HEK293 (cell line): Measurements from ENCODE around the gene RAVER2.

Experiments used
- ELK4 ChIP-seq: IDR thresholded peaks from 2 replicates; pipeline ENCODE4 v1.6.1; 2011; ENCODE audit warnings: mild to moderate bottlenecking, low read depth, low read length, borderline replicate concordance
- FEZF1 ChIP-seq: fragments of 450-650 bp; formaldehyde crosslinking; IDR thresholded peaks from 2 replicates; pipeline ENCODE4 v1.5.1; 2016; ENCODE audit warnings: missing biosample characterization, missing genetic modification characterization
- KLF10 ChIP-seq: fragments of 450-650 bp; IDR thresholded peaks from 2 replicates; pipeline ENCODE4 v1.5.1; 2018; ENCODE audit warnings: missing biosample characterization, mild to moderate bottlenecking, missing genetic modification characterization
- KLF8 ChIP-seq: fragments of 450-650 bp; formaldehyde crosslinking; IDR thresholded peaks from 2 replicates; pipeline ENCODE4 v1.5.1; 2016; ENCODE audit warnings: missing biosample characterization, missing genetic modification characterization
- PRDM1 ChIP-seq: fragments of 450-650 bp; formaldehyde crosslinking; IDR thresholded peaks from 2 replicates; pipeline ENCODE4; 2016; ENCODE audit warnings: missing biosample characterization, missing genetic modification characterization
- REST ChIP-seq: fragments of 450-650 bp; formaldehyde crosslinking; IDR thresholded peaks from 2 replicates; pipeline ENCODE4 v1.5.1; 2016; ENCODE audit warnings: missing biosample characterization, missing genetic modification characterization
- SP7 ChIP-seq: fragments of 450-650 bp; formaldehyde crosslinking; IDR thresholded peaks from 2 replicates; pipeline ENCODE4 v1.5.1; 2016; ENCODE audit warnings: missing biosample characterization, missing genetic modification characterization
- TRIM28 ChIP-seq: IDR thresholded peaks from 2 replicates; pipeline ENCODE4 v1.6.1; 2011; ENCODE audit warnings: low read length, control low read depth, borderline replicate concordance
- WT1 ChIP-seq: fragments of 450-650 bp; formaldehyde crosslinking; IDR thresholded peaks from 2 replicates; pipeline ENCODE4 v1.5.1; 2016; ENCODE audit warnings: missing biosample characterization, missing genetic modification characterization
- YY1 ChIP-seq: fragments of 450-650 bp; formaldehyde crosslinking; IDR thresholded peaks from 2 replicates; pipeline ENCODE4 v1.5.1; 2018; ENCODE audit warnings: missing biosample characterization, missing genetic modification characterization
- ZBTB11 ChIP-seq: fragments of 450-650 bp; formaldehyde crosslinking; conservative IDR thresholded peaks from 2 replicates; pipeline ENCODE4 v1.5.1; 2016; ENCODE audit warnings: low read depth, missing biosample characterization, missing genetic modification characterization
- ZBTB44 ChIP-seq: fragments of 450-650 bp; IDR thresholded peaks from 2 replicates; pipeline ENCODE4 v1.5.1; 2018; ENCODE audit warnings: missing biosample characterization, mild to moderate bottlenecking, missing genetic modification characterization
- ZEB2 ChIP-seq: fragments of 450-650 bp; formaldehyde crosslinking; IDR thresholded peaks from 2 replicates; pipeline ENCODE4 v1.5.1; 2016; ENCODE audit warnings: missing biosample characterization, missing genetic modification characterization
- ZIC2 ChIP-seq: fragments of 450-650 bp; formaldehyde crosslinking; IDR thresholded peaks from 2 replicates; pipeline ENCODE4 v1.5.1; 2016; ENCODE audit warnings: missing biosample characterization, missing genetic modification characterization
- ZNF112 ChIP-seq: fragments of 450-650 bp; formaldehyde crosslinking; IDR thresholded peaks from 2 replicates; pipeline ENCODE4 v1.5.0; 2017; ENCODE audit warnings: missing biosample characterization, missing genetic modification characterization
- ZNF138 ChIP-seq: fragments of 450-650 bp; formaldehyde crosslinking; IDR thresholded peaks from 2 replicates; pipeline ENCODE4 v1.5.1; 2016; ENCODE audit warnings: missing biosample characterization, missing genetic modification characterization, borderline replicate concordance
- ZNF157 ChIP-seq: fragments of 450-650 bp; formaldehyde crosslinking; IDR thresholded peaks from 2 replicates; pipeline ENCODE4 v1.5.1; 2016; ENCODE audit warnings: missing biosample characterization, missing genetic modification characterization
- ZNF169 ChIP-seq: fragments of 450-650 bp; formaldehyde crosslinking; IDR thresholded peaks from 2 replicates; pipeline ENCODE4 v1.5.1; 2016; ENCODE audit warnings: missing biosample characterization, missing genetic modification characterization
- ZNF175 ChIP-seq: fragments of 450-650 bp; formaldehyde crosslinking; IDR thresholded peaks from 2 replicates; pipeline ENCODE4 v1.5.1; 2016; ENCODE audit warnings: missing biosample characterization, missing genetic modification characterization
- ZNF221 ChIP-seq: fragments of 450-650 bp; formaldehyde crosslinking; IDR thresholded peaks from 2 replicates; pipeline ENCODE4 v1.5.1; 2017; ENCODE audit warnings: missing biosample characterization, missing genetic modification characterization, borderline replicate concordance
- ZNF24 ChIP-seq: fragments of 450-650 bp; formaldehyde crosslinking; IDR thresholded peaks from 2 replicates; pipeline ENCODE4 v1.5.1; 2016; ENCODE audit warnings: missing biosample characterization, missing genetic modification characterization
- ZNF335 ChIP-seq: fragments of 450-650 bp; formaldehyde crosslinking; conservative IDR thresholded peaks from 2 replicates; pipeline ENCODE4 v1.5.1; 2016; ENCODE audit warnings: missing biosample characterization, missing genetic modification characterization
- ZNF501 ChIP-seq: fragments of 450-650 bp; formaldehyde crosslinking; IDR thresholded peaks from 2 replicates; pipeline ENCODE4 v1.5.1; 2016; ENCODE audit warnings: missing biosample characterization, missing genetic modification characterization
- ZNF549 ChIP-seq: fragments of 450-650 bp; IDR thresholded peaks from 2 replicates; pipeline ENCODE4 v1.5.1; 2018; ENCODE audit warnings: missing biosample characterization, missing genetic modification characterization, mild to moderate bottlenecking, inconsistent platforms, moderate library complexity
- ZNF626 ChIP-seq: fragments of 450-650 bp; sonication (Bioruptor Pico); formaldehyde crosslinking; IDR thresholded peaks from 2 replicates; pipeline ENCODE4 v1.5.1; 2018; ENCODE audit warnings: missing biosample characterization, missing genetic modification characterization, inconsistent platforms
- ZNF639 ChIP-seq: fragments of 450-650 bp; formaldehyde crosslinking; IDR thresholded peaks from 2 replicates; pipeline ENCODE4 v1.5.1; 2016; ENCODE audit warnings: missing biosample characterization, missing genetic modification characterization
- ZNF658 ChIP-seq: fragments of 450-650 bp; formaldehyde crosslinking; IDR thresholded peaks from 2 replicates; pipeline ENCODE4; 2016; ENCODE audit warnings: missing biosample characterization, missing genetic modification characterization
- ZNF664 ChIP-seq: fragments of 450-650 bp; formaldehyde crosslinking; IDR thresholded peaks from 2 replicates; pipeline ENCODE4 v1.5.1; 2016; ENCODE audit warnings: missing biosample characterization, missing genetic modification characterization
- ZNF837 ChIP-seq: fragments of 450-650 bp; formaldehyde crosslinking; IDR thresholded peaks from 2 replicates; pipeline ENCODE4 v1.5.1; 2016; ENCODE audit warnings: missing biosample characterization, missing genetic modification characterization
- ZSCAN30 ChIP-seq: fragments of 450-650 bp; IDR thresholded peaks from 2 replicates; pipeline ENCODE4 v1.5.1; 2018; ENCODE audit warnings: missing biosample characterization, mild to moderate bottlenecking, missing genetic modification characterization, moderate library complexity

RAVER2 gene

GRCh38 chr1:64823691-64824476, 79.0 kb downstream of the RAVER2 start (continued):
- TF ChIP-seq REST (tag by site-specific recombination) (no peak), ZNF501 (tag by site-specific recombination) (0 out of 2 replicates have a peak, but pooled peaks have one; percentile 51), ZNF24 (tag by site-specific recombination) (0 out of 2 replicates have a peak, but pooled peaks have one; percentile 23), ZNF175 (tag by site-specific recombination) (no peak), ZBTB44 (peak; percentile 86), FEZF1 (no peak), ZNF138 (tag by site-specific recombination) (no peak), ZIC2 (tag by site-specific recombination) (peak; percentile 76), ZNF658 (tag by site-specific recombination) (no peak), ZNF664 (no peak), ZNF221 (tag by site-specific recombination) (no peak), ZNF626 (no peak), ZEB2 (tag by site-specific recombination) (no peak), ZNF837 (tag by site-specific recombination) (no peak), ZNF335 (tag by site-specific recombination) (no peak), ZNF549 (no peak), PRDM1 (peak; percentile 50; the same call in 1 of the 2 replicates), ZNF157 (no peak), KLF10 (tag by site-specific recombination) (no peak), TRIM28 (peak; percentile 80), ELK4 (no peak), ZBTB11 (tag by site-specific recombination) (no peak), ZNF112 (tag by site-specific recombination) (no peak), ZSCAN30 (tag by site-specific recombination) (peak; percentile 70; the same call in 1 of the 2 replicates), ZNF639 (tag by site-specific recombination) (no peak), ZNF169 (no peak), SP7 (tag by site-specific recombination) (peak; percentile 20; the same call in 1 of the 2 replicates), KLF8 (no peak), YY1 (tag by site-specific recombination) (no peak), WT1 (tag by site-specific recombination) (no peak; the same call in 1 of the 2 replicates)
